Vagina (tissue), 2 donors: ENCODE data around the gene NEDD4L. TPM values are rescaled to one million over a fixed set of nuclear protein-coding genes. Genes with fewer than 3 reads are reported as not detected.

Source experiments
- DNase-seq, 2 donors: peaks; one replicate each; pipeline ENCODE4 v3.0.0-alpha.2; 2017; ENCODE audit errors: extremely low spot score in 2 of 2
- H3K27ac ChIP-seq: fragments of 200-600 bp; sonication (generic); one replicate; pipeline ENCODE4 v1.5.1; 2019
- H3K27me3 ChIP-seq: fragments of 200-600 bp; sonication (generic); one replicate; pipeline ENCODE4 v1.5.1; 2019
- H3K36me3 ChIP-seq, 2 donors: fragments of 200-600 bp; sonication (generic); one replicate each; pipeline ENCODE4 v1.5.1; 2017 to 2019
- H3K4me1 ChIP-seq: fragments of 200-600 bp; sonication (generic); one replicate; pipeline ENCODE4 v1.5.1; 2019
- H3K4me3 ChIP-seq, 2 donors: fragments of 200-600 bp; sonication (generic); 1 replicate in 1 of 2; 2 replicates in 1 of 2; pipeline ENCODE4 v1.5.1; 2016 to 2019
- H3K9me3 ChIP-seq: fragments of 200-600 bp; sonication (generic); one replicate; pipeline ENCODE4 v1.5.1; 2019
- POLR2A ChIP-seq, 2 donors: fragments of 450-650 bp; IDR thresholded peaks; one replicate each; pipeline ENCODE4 v1.6.1; 2017; ENCODE audit warnings: antibody characterized with exemption in 2 of 2, mild to moderate bottlenecking in 2 of 2, moderate library complexity in 2 of 2
- POLR2AphosphoS5 ChIP-seq, 2 donors: sonication (generic); formaldehyde crosslinking; IDR thresholded peaks; one replicate each; pipeline ENCODE4 v1.9.0; 2017; ENCODE audit warnings: antibody characterized with exemption in 2 of 2, mild to moderate bottlenecking in 2 of 2, low read depth in 1 of 2; ENCODE audit not compliant: insufficient read depth in 1 of 2
- intact Hi-C: fragments of 100-400 bp; cut with DNase I; formaldehyde crosslinking; loops from one replicate; pipeline ENCODE4 v1.15.1; 2023
- total RNA-seq: library from RNA; depleted of rRNA; stranded (reverse); fragments of >200 nt; gene quantifications from one replicate; pipeline ENCODE4 v1.2.3, GENCODE V29; 2016
- TF ChIP-seq, protein P1 (sequence below), 3 experiments: fragments of 450-650 bp in 2 of 3; fragments of 200-600 bp in 1 of 3; sonication (generic) in 1 of 3; IDR thresholded peaks; one replicate each; pipeline ENCODE4 v1.5.1; 2017 to 2019; ENCODE audit warnings: antibody characterized with exemption in 3 of 3, mild to moderate bottlenecking in 2 of 3, moderate library complexity in 2 of 3

NEDD4L gene
- total RNA-seq, 1 donor from 2014 or later = 42.2 TPM

- Histone ChIP-seq H3K36me3 (no peaks in the 10 kb centered on the region), H3K9me3 (no peaks in the 10 kb centered on the region), H3K27me3 (no peaks in the 10 kb centered on the region), H3K27ac (no peak overlapping the region), H3K4me3 (no peak overlapping the region), H3K4me1 (peaks cover 16% of the 10 kb centered on the region)
- no peak for DNase-seq
- TF ChIP-seq POLR2A (IDR thresholded peaks at IDR 0.05) = no peak
- TF ChIP-seq POLR2AphosphoS5 (IDR thresholded peaks at IDR 0.05; ENCODE audit: insufficient read depth in 1 of 2, low read depth in 1 of 2) = no peak
- TF ChIP-seq, protein P1, sequence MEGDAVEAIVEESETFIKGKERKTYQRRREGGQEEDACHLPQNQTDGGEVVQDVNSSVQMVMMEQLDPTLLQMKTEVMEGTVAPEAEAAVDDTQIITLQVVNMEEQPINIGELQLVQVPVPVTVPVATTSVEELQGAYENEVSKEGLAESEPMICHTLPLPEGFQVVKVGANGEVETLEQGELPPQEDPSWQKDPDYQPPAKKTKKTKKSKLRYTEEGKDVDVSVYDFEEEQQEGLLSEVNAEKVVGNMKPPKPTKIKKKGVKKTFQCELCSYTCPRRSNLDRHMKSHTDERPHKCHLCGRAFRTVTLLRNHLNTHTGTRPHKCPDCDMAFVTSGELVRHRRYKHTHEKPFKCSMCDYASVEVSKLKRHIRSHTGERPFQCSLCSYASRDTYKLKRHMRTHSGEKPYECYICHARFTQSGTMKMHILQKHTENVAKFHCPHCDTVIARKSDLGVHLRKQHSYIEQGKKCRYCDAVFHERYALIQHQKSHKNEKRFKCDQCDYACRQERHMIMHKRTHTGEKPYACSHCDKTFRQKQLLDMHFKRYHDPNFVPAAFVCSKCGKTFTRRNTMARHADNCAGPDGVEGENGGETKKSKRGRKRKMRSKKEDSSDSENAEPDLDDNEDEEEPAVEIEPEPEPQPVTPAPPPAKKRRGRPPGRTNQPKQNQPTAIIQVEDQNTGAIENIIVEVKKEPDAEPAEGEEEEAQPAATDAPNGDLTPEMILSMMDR (IDR thresholded peaks at IDR 0.05) = no peak
- intact Hi-C loops = no loop called here
Measured at GRCh38 chr18:58286632-58287352, 242.8 kb downstream of the NEDD4L start.

- no peak for DNase-seq
- Histone ChIP-seq H3K27ac (no peak overlapping the region), H3K9me3 (no peaks in the 10 kb centered on the region), H3K36me3 (no peaks in the 10 kb centered on the region), H3K4me3 (no peak overlapping the region), H3K27me3 (no peaks in the 10 kb centered on the region), H3K4me1 (peaks cover 16% of the 10 kb centered on the region)
- intact Hi-C loops = no loop called here
- TF ChIP-seq, protein P1 (IDR thresholded peaks at IDR 0.05) = no peak
- TF ChIP-seq POLR2A (IDR thresholded peaks at IDR 0.05) = no peak
- no peak for TF ChIP-seq POLR2AphosphoS5 (IDR thresholded peaks at IDR 0.05; ENCODE audit: insufficient read depth in 1 of 2, low read depth in 1 of 2)
Measured at GRCh38 chr18:58287353-58288274, 243.6 kb downstream of the NEDD4L start.

GRCh38 chr18:58288921-58289797 lies 245.1 kb downstream of the NEDD4L start:
- DNase-seq = no peak
- Histone ChIP-seq H3K27ac (no peak overlapping the region), H3K9me3 (no peaks in the 10 kb centered on the region), H3K4me3 (no peak overlapping the region), H3K27me3 (no peaks in the 10 kb centered on the region), H3K36me3 (no peaks in the 10 kb centered on the region), H3K4me1 (peaks cover 16% of the 10 kb centered on the region)
- intact Hi-C loops = no loop called here
- no peak for TF ChIP-seq POLR2AphosphoS5 (IDR thresholded peaks at IDR 0.05; ENCODE audit: insufficient read depth in 1 of 2, low read depth in 1 of 2)
- TF ChIP-seq, protein P1 (IDR thresholded peaks at IDR 0.05) = no peak
- TF ChIP-seq POLR2A (IDR thresholded peaks at IDR 0.05) = no peak

GRCh38 chr18:58290116-58290695 lies 246.2 kb downstream of the NEDD4L start:
- no peak overlapping the region for H3K27ac ChIP-seq
- intact Hi-C loops = no loop called here
- H3K9me3 ChIP-seq = no peaks in the 10 kb centered on the region

More at GRCh38 chr18:58290116-58290695, 246.2 kb downstream of the NEDD4L start:
- no peak for DNase-seq
- no peaks in the 10 kb centered on the region for H3K36me3 ChIP-seq
- H3K27me3 ChIP-seq = no peaks in the 10 kb centered on the region
- TF ChIP-seq, protein P1 (IDR thresholded peaks at IDR 0.05) = no peak
- TF ChIP-seq POLR2AphosphoS5 (IDR thresholded peaks at IDR 0.05; ENCODE audit: insufficient read depth in 1 of 2, low read depth in 1 of 2) = no peak
- no peak for TF ChIP-seq POLR2A (IDR thresholded peaks at IDR 0.05)
- H3K4me1 ChIP-seq = peaks cover 16% of the 10 kb centered on the region
- no peak overlapping the region for H3K4me3 ChIP-seq
